GM23338 (cell line): Measurements from ENCODE around the gene DCST1. TPM values are rescaled to one million over a fixed set of nuclear protein-coding genes. Genes with fewer than 3 reads are reported as not detected.

Experiments
- ATAC-seq: fragments of 200-7000 bp; cut with Tn5 transposase; 3 replicates; pipeline ENCODE4 v1.9.1; 2020
- DNase-seq: peaks from one replicate; pipeline ENCODE4 v3.0.0-alpha.2; 2015; ENCODE audit warnings: low spot score
- H2AFZ ChIP-seq: fragments of 200-600 bp; sonication (generic); 2 replicates; pipeline ENCODE4 v1.8.0; 2016; ENCODE audit warnings: antibody characterized with exemption, mild to moderate bottlenecking, moderate library complexity
- H3F3A ChIP-seq: fragments of 200-600 bp; sonication (generic); replicated peaks from 2 replicates; pipeline ENCODE4 v1.8.0; 2017; ENCODE audit warnings: antibody characterized with exemption, mixed run types, low read depth
- H3K27ac ChIP-seq: fragments of 200-600 bp; sonication (generic); 2 replicates; pipeline ENCODE4 v1.6.1; 2016; ENCODE audit warnings: low read depth
- H3K27me3 ChIP-seq: fragments of 200-600 bp; sonication (generic); 2 replicates; pipeline ENCODE4 v1.8.0; 2016; ENCODE audit warnings: mild to moderate bottlenecking, mixed run types, moderate library complexity; ENCODE audit not compliant: insufficient read depth
- H3K36me3 ChIP-seq: fragments of 200-600 bp; sonication (generic); 2 replicates; pipeline ENCODE4 v1.8.0; 2016; ENCODE audit warnings: mild to moderate bottlenecking; ENCODE audit not compliant: insufficient read depth
- H3K4me1 ChIP-seq: fragments of 200-600 bp; sonication (generic); 2 replicates; pipeline ENCODE4 v1.8.0; 2016; ENCODE audit warnings: mild to moderate bottlenecking, moderate library complexity; ENCODE audit not compliant: insufficient read depth
- H3K4me2 ChIP-seq: fragments of 200-600 bp; sonication (generic); 2 replicates; pipeline ENCODE4 v1.7.1; 2017; ENCODE audit warnings: mixed run types
- H3K4me3 ChIP-seq: fragments of 200-600 bp; sonication (generic); 2 replicates; pipeline ENCODE4 v1.6.1; 2016; ENCODE audit warnings: mixed run types
- H3K79me2 ChIP-seq: fragments of 200-600 bp; sonication (generic); replicated peaks from 2 replicates; pipeline ENCODE4 v1.8.0; 2017; ENCODE audit warnings: mild to moderate bottlenecking; ENCODE audit not compliant: insufficient read depth
- H3K9me2 ChIP-seq: fragments of 200-600 bp; sonication (generic); 2 replicates; pipeline ENCODE4 v1.8.0; 2017; ENCODE audit not compliant: insufficient read depth
- H4K20me1 ChIP-seq: fragments of 200-600 bp; sonication (generic); replicated peaks from 2 replicates; pipeline ENCODE4 v1.8.0; 2017; ENCODE audit warnings: mild to moderate bottlenecking; ENCODE audit not compliant: insufficient read depth
- H3K27ac Mint-ChIP-seq: 2 replicates; pipeline ENCODE4 v1.8.0; 2020; ENCODE audit warnings: inconsistent platforms, mild to moderate bottlenecking, moderate library complexity, mixed read lengths
- H3K27me3 Mint-ChIP-seq: 3 replicates; pipeline ENCODE4 v1.8.0; 2022; ENCODE audit warnings: low read depth, mild to moderate bottlenecking, moderate library complexity, mixed read lengths, inconsistent platforms; ENCODE audit not compliant: insufficient read depth, poor library complexity
- H3K36me3 Mint-ChIP-seq: 3 replicates; pipeline ENCODE4 v1.8.0; 2021; ENCODE audit warnings: low read depth, mild to moderate bottlenecking, inconsistent platforms, moderate library complexity, mixed read lengths
- H3K4me1 Mint-ChIP-seq: 3 replicates; pipeline ENCODE4 v1.8.0; 2020; ENCODE audit warnings: mild to moderate bottlenecking, inconsistent platforms, mixed read lengths
- H3K4me3 Mint-ChIP-seq: 3 replicates; pipeline ENCODE4 v1.8.0; 2021; ENCODE audit warnings: moderate library complexity, mild to moderate bottlenecking, inconsistent platforms, mixed read lengths
- H3K9me3 Mint-ChIP-seq: 3 replicates; pipeline ENCODE4 v1.8.0; 2020; ENCODE audit warnings: moderate library complexity, mild to moderate bottlenecking, inconsistent platforms, mixed read lengths
- CREB1 ChIP-seq: fragments of 250-450 bp; sonication (Bioruptor Pico); IDR thresholded peaks from 2 replicates; pipeline ENCODE4 v1.5.0; 2020; ENCODE audit warnings: low read depth, mild to moderate bottlenecking, moderate library complexity
- ETS1 ChIP-seq: IDR thresholded peaks from 2 replicates; pipeline ENCODE4 v1.6.1; 2016; ENCODE audit warnings: antibody characterized with exemption
- EZH2phosphoT487 ChIP-seq: fragments of 200-600 bp; sonication (generic); IDR thresholded peaks from one replicate; pipeline ENCODE4 v1.8.1; 2018; ENCODE audit warnings: antibody characterized with exemption; ENCODE audit not compliant: unreplicated experiment
- JUNB ChIP-seq: IDR thresholded peaks from one replicate; pipeline ENCODE4 v1.6.1; 2016; ENCODE audit warnings: antibody characterized with exemption; ENCODE audit not compliant: unreplicated experiment
- NANOG ChIP-seq: IDR thresholded peaks from 2 replicates; pipeline ENCODE4 v1.6.1; 2016; ENCODE audit warnings: antibody characterized with exemption, borderline replicate concordance
- POLR2AphosphoS5 ChIP-seq: IDR thresholded peaks from 2 replicates; pipeline ENCODE4 v1.6.1; 2016; ENCODE audit warnings: antibody characterized with exemption, low read depth
- STAT1 ChIP-seq: IDR thresholded peaks from one replicate; pipeline ENCODE4 v1.6.1; 2016; ENCODE audit warnings: antibody characterized with exemption; ENCODE audit not compliant: unreplicated experiment
- ZNF114 ChIP-seq: fragments of 250-450 bp; sonication (Bioruptor Pico); IDR thresholded peaks from 2 replicates; pipeline ENCODE4 v1.5.0; 2020; ENCODE audit warnings: mild to moderate bottlenecking, moderate library complexity
- ZNF331 ChIP-seq: fragments of 250-450 bp; sonication (Bioruptor Pico); IDR thresholded peaks from 2 replicates; pipeline ENCODE4 v1.5.0; 2020; ENCODE audit warnings: low read depth, mild to moderate bottlenecking, moderate library complexity
- polyA plus RNA-seq: library from polyadenylated mRNA; unstranded; fragments of >200 nt; fragmentation: Nextera tagmentation; extraction: Ambion mirVana; gene quantifications from 2 replicates; pipeline ENCODE4 v1.2.1, GENCODE V29; 2016
- total RNA-seq: library from RNA; depleted of rRNA; stranded (reverse); fragments of >200 nt; shearing (Covaris generic); gene quantifications from 2 replicates; pipeline ENCODE4 v1.2.3, GENCODE V29; 2014
- TF ChIP-seq, protein P1 (sequence below): fragments of 250-450 bp; sonication (Bioruptor Pico); IDR thresholded peaks from 2 replicates; pipeline ENCODE4 v1.5.0; 2020; ENCODE audit warnings: mild to moderate bottlenecking, moderate library complexity

The DCST1 gene
- total and polyA plus RNA-seq, 2 experiments from 2014 or later: not detected

GRCh38 chr1:155032886-155033285 lies 738 bp upstream of the DCST1 start (continued):
- TF ChIP-seq ZNF331: no peak
- TF ChIP-seq CREB1 (CRISPR knock-in tag): no peak
- no peak for TF ChIP-seq STAT1
- TF ChIP-seq, protein P1, sequence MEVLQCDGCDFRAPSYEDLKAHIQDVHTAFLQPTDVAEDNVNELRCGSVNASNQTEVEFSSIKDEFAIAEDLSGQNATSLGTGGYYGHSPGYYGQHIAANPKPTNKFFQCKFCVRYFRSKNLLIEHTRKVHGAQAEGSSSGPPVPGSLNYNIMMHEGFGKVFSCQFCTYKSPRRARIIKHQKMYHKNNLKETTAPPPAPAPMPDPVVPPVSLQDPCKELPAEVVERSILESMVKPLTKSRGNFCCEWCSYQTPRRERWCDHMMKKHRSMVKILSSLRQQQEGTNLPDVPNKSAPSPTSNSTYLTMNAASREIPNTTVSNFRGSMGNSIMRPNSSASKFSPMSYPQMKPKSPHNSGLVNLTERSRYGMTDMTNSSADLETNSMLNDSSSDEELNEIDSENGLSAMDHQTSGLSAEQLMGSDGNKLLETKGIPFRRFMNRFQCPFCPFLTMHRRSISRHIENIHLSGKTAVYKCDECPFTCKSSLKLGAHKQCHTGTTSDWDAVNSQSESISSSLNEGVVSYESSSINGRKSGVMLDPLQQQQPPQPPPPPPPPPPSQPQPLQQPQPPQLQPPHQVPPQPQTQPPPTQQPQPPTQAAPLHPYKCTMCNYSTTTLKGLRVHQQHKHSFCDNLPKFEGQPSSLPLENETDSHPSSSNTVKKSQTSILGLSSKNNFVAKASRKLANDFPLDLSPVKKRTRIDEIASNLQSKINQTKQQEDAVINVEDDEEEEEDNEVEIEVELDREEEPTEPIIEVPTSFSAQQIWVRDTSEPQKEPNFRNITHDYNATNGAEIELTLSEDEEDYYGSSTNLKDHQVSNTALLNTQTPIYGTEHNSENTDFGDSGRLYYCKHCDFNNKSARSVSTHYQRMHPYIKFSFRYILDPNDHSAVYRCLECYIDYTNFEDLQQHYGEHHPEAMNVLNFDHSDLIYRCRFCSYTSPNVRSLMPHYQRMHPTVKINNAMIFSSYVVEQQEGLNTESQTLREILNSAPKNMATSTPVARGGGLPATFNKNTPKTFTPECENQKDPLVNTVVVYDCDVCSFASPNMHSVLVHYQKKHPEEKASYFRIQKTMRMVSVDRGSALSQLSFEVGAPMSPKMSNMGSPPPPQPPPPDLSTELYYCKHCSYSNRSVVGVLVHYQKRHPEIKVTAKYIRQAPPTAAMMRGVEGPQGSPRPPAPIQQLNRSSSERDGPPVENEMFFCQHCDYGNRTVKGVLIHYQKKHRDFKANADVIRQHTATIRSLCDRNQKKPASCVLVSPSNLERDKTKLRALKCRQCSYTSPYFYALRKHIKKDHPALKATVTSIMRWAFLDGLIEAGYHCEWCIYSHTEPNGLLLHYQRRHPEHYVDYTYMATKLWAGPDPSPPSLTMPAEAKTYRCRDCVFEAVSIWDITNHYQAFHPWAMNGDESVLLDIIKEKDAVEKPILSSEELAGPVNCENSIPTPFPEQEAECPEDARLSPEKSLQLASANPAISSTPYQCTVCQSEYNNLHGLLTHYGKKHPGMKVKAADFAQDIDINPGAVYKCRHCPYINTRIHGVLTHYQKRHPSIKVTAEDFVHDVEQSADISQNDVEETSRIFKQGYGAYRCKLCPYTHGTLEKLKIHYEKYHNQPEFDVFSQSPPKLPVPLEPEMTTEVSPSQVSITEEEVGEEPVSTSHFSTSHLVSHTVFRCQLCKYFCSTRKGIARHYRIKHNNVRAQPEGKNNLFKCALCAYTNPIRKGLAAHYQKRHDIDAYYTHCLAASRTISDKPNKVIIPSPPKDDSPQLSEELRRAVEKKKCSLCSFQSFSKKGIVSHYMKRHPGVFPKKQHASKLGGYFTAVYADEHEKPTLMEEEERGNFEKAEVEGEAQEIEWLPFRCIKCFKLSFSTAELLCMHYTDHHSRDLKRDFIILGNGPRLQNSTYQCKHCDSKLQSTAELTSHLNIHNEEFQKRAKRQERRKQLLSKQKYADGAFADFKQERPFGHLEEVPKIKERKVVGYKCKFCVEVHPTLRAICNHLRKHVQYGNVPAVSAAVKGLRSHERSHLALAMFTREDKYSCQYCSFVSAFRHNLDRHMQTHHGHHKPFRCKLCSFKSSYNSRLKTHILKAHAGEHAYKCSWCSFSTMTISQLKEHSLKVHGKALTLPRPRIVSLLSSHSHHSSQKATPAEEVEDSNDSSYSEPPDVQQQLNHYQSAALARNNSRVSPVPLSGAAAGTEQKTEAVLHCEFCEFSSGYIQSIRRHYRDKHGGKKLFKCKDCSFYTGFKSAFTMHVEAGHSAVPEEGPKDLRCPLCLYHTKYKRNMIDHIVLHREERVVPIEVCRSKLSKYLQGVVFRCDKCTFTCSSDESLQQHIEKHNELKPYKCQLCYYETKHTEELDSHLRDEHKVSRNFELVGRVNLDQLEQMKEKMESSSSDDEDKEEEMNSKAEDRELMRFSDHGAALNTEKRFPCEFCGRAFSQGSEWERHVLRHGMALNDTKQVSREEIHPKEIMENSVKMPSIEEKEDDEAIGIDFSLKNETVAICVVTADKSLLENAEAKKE: no peak
- TF ChIP-seq JUNB: no peak
- TF ChIP-seq NANOG: no peak
- no peak for TF ChIP-seq ZNF114 (CRISPR knock-in tag)
- no peak for TF ChIP-seq EZH2phosphoT487

DNA sequence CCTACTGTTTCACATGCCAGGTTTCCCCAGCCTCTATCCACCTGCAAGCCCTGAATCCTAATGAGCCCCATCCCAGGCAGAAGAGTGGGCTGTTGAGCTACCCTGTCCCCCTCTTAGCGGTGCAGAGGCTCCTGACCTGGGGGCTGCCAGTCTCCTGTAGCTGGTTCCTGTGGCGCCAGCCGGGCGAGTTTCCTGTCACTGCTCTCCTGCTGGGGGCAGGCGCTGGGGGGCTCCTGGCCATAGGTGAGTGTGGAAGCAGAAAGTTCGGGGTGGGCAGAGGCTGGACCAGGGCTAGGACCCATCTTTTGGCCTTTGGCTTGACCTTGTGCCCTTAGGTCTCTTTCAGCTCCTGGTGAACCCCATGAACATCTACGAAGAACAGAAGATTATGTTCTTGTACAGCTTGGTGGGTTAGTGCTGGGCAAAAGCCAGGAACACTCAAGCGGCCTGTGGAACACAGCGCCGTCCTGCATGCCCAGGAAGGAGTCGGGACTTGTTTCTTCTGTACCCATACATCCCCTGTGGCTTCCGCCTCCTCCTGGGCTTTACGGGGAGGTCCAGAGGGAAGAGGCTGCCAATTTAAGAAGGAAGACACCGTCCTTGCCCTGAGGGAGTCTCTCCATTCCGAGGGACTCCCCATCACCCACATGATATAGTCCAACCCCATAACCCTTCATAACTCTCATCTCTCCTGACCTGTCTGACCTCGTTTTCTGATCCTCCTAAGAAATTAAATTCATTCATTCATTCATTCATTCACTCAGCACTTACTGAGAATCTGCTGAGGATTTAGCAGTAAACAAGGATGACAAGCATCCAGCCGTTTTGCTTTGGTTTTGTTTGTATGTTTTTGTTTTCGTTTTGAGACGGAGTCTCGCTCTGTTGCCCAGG lies 939 bp downstream of the DCST1 start:
- Histone ChIP-seq H2AFZ (no peak overlapping the region), H3K4me1 (no peaks in the 10 kb centered on the region), H3K79me2 (no peaks in the 10 kb centered on the region), H3K4me2 (no peak overlapping the region), H3F3A (no peaks in the 10 kb centered on the region), H3K27ac (no peak overlapping the region), H3K27me3 (no peaks in the 10 kb centered on the region), H4K20me1 (no peaks in the 10 kb centered on the region), H3K36me3 (no peaks in the 10 kb centered on the region), H3K4me3 (no peak overlapping the region), H3K9me2 (no peaks in the 10 kb centered on the region)
- ATAC-seq (no peak), DNase-seq (no peak)
- no peaks in the 10 kb centered on the region for H3K9me3 Mint-ChIP-seq
- peaks cover 2% of the 10 kb centered on the region; the same call in 1 of the 3 replicates for H3K4me1 Mint-ChIP-seq
- no peak overlapping the region for H3K27ac Mint-ChIP-seq
- H3K4me3 Mint-ChIP-seq: no peak overlapping the region; the same call in 2 of the 3 replicates
- peaks cover 10% of the 10 kb centered on the region for H3K27me3 Mint-ChIP-seq
- H3K36me3 Mint-ChIP-seq: no peaks in the 10 kb centered on the region
- TF ChIP-seq POLR2AphosphoS5 (no peak), NANOG (no peak), STAT1 (no peak), ETS1 (no peak), JUNB (no peak), ZNF331 (no peak)
